ENCODE results near the gene RFC1.
A peak's percentile ranks its signal among the peaks of the same experiment; 100 is the strongest.
"Not testable (repeated sequence)": the region's sequence is repeated elsewhere in the genome, so short reads cannot be mapped to it uniquely, and the experiment has no call there.

RFC1 gene

DNA sequence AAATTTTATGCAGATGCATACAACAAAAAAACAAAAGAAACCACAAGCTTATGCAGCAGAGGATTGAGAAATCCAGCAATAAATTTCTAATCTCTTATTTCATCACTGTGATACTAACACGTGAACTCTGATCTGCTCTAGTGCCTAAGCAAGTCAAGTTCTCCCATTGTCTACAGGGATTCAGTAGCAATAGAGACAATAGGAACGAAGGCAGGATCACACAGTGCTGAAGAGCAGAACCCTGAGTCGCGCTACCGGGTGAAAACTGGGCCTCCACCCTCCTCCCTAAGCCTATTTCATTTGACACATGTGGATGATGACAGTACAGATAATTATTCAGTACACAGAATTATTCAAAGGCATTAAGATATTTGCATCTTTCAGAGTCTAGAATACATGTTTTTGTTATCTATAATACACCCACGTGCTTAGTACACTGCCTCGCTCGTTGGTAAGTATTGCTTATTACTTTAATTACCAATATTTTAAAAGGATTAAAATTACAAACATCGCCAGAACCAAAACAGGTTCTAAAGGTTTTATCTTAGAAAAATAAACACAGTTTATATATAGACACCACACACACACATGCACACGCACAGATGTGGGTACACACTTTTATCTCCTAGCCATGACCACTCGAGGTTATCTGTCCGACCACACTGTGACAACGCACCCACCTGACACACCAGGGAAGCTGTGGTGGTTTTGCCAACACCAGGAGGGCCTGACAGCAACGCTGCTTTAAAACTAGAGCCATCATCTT, 60.1 kb downstream of the RFC1 start:
- DNase-seq = no peak

DNA sequence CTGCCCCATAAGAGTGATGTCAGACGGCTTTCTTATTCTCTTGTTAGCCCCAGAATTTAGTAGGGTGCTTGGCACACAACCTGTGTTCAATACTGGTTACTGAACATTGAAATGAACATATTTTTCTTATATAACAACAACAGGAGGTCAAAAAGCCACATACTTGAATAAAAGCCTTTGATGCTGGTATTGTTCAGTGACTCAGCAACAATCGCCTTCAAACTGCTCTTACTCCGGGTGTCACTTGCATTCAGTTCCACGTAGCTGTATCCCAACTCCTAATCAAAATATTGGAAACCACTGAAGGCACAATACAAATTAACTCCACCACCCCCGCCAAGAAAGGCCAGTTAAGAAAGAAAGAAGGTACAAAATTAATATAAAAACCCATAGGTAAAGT, 61.5 kb downstream of the RFC1 start:
- no peak for DNase-seq

DNA sequence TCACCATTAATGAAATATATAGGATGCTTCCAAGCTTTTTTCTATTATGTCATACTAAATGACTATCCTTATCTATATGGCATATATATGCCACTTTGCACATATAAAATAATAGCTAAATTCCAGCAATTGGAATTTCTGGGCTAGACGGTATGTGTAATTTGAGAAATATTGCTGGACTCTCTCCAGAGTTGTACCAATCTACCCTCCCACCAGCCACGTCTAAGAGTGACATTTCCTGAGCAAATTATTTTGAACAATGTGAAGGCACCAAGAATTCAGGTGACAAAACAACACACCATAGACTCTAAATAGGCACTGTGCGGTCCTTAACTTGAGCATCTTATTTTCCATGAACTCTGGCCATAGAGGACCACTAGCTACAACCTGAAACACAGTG, 62.3 kb downstream of the RFC1 start:
- no peak for DNase-seq

DNA sequence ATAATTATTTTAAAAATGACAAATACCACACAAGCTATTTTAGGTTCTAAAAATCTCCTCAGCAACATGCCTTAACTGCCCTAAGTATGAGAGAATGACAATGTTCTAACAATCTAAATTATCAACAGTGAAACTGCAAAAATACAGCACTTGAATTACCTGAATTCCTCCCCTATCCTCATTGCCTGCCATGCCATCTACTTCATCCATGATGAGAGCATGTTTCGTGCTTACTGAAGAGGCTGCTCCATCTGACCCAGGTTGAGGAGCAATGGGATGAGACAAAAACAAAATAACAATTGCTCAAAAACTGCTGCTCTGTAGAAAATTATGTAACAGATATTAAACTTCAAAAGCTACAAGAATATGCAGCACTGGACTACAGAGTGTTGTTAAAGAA, 63.3 kb downstream of the RFC1 start:
- DNase-seq = no peak

DNA sequence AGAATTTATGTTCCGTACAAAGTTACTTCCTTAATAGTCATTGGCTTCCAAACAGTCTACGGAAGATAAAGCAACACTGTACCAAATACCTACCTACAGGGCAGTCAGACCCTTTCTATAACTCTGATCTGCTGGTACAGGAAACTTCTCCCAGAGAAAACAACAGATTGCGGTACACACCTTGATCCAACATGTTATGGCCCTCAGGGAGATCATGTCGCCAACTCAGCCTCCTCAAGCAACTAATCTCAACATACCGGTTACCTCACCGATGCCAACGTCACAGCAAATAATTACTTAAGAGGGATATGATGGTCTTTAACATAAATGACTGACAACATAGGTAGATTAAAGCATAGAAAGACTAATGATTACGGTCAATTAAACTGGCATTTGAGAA, 70.4 kb downstream of the RFC1 start:
- no peak for DNase-seq

DNA sequence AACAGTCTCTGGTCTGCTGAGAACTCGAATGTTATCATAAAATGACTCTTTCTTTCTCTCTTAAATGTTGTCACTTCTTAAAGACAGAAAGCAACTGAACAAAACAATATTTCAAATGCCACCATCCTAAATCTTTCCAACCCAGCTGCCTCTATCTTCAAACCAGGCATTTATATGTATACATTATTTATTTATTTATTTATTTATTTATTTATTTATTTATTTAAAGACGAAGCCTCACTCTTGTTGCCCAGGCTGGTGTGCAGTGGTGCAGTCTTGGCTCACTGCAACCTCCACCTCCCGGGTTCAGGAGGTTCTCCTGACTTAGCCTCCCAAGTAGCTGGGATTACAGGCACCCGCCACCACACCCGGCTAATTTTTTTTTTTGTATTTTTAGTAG, 73.7 kb downstream of the RFC1 start:
- DNase-seq = not testable (repeated sequence)

DNA sequence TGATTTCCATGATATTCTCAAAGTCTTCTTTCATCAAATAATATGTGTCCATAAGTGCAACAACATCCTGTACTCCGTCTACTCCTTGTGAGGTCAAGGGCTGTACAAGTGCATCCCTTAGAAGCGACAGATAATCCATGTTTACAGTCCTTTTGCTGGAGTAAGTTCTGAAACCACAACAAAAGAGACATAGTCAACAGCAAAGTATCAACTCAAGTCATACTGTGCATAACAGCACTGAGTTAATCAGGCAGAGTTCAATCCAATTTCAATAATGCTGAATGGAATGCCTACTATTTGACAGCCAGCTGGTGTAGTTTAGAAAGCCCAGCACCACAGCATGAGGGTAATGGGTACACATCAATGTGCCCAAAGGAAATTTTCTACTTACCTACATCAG, 74.5 kb downstream of the RFC1 start:
- DNase-seq = no peak

DNA sequence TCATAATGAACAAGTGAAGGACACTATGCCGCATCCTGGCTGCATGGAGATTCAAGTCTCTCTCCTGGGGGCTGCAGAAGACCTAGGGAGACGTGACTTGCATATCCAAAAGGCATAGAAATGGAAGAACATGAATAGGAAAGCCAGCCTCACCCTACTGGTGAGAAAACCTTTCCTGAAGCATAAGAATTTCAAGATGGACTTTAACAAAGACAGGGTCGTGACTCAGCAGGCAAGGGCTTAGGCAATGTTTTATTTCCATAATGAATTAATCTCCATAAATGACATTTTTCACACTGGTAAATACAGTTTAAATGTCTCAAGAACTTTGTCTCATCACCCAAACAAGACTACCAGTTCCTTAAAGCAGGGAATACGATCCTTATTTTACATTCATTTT, 78.9 kb downstream of the RFC1 start:
- no peak for DNase-seq

DNA sequence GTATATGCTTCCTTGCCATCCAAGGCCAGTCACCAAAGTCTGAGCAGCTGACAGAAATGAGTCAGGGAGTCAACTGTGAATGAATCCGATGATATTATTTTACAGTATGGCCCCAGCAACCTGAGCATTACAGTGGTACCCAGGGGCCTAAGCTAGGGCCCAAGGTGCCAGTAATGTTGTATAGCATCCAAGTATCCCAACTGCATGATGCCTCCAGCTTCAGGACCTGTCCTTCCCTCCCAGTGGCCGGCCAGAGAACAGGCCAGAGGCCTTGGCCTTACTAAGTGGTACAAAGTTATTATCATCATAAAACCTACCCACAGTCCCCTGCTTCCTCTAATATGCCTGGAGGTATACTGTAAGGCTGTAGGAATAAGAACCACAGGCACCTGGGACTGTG, 79.9 kb downstream of the RFC1 start:
- DNase-seq = no peak

DNA sequence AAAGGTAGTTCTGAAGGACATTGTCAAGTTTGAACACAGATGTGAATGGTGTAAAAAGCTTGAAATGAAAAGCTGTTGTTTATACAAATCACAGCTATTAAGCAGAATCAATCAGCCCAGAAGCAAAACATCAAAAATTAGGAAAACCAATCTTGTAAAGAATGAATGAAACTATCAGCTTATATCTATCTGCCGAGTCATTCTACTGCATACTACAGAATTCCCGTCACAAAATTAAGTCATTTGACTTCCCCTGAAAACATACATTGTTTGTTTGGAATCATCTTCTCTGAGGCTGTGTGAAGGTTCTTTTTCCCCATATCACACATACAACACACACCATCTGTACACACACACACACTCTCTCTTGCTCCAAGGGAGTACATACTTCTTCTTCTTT, 80.3 kb downstream of the RFC1 start:
- no peak for DNase-seq

DNA sequence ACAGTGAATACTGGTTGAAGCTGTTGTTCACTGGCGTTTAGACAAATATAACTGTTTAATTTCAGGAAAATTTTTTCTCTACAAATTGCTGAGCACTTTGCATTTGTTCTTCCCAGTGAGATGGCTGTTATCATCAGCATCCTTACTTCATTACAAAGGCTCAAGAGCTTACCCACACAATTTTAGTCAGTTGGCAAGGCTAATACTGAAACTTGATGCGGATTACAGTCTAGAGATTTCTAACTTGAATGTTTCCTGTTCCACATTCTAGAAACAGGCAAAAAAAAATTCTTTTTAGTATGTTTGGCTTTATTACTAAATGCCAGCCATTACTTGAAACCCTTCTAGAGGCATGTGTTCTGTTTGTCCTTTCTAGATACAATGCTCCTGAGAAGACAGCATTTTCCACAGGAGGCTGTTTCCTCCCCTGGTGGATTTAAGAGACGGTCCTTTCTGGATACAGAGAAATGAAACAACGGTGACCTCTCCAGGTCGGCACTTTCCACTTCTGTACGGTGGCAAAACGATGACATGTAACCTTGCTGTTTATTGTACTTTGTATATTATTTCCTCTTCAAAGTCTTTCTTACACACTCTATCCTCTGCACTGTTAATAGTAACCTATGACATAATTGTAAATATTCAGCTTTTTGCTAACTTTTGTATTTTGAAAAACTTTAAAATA, 80.9 kb downstream of the RFC1 start:
- DNase-seq = no peak

DNA sequence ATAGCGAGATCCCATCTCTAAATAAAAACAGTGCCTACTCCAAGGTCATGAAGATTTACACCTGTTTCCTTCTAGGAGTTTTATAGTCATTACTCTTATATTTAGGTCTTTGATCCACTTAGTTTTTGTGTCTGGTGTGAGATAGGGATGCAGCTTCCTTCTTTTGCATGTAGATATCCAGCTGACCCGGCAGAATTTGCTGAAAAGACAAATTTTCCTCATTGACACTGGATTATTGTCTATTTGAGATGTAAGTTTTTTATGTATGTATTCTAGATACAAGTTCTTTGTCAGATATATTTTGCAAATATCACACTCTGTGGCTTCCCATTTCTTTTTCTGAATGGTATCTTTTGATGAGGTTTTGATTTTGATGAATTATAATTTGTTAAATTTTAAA, 85.4 kb downstream of the RFC1 start:
- DNase-seq = no peak

DNA sequence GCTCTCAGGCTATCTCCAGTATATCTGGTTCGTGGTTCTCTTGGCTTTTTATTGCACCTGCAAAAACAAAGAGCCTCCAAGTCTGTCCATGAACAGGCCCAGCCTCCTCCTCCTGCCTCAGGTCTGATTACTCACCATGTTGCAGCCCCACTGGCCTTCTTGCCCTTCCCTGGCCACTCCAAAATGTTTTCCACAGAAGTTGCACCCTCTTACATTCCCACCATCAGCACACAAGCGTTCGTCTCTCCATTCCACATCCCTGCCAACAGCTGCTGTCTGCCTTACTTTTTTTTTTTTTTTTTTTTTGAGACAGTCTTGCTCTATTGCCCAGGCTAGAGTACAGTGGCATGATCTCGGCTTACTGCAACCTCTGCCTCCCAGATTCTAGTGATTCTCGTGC, 86.7 kb downstream of the RFC1 start:
- DNase-seq = no peak

DNA sequence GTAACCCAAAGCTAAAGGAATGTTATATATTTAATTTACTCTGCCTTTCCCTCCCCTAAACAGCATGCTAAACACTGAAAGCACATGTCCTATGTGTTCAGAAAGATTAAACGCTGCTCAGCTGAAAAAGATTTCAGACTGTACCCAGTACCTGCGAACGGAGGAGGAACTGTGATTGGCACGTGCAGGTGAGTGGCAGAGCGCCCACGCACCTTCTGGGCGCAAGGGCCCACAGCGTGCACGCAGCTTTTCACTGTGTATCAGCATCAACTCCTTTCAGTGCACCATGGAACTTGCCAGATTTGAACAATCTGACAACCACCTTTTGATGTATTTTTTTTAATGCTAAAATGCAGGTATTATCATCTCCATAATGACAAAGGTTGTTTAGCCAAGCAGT, 87.7 kb downstream of the RFC1 start:
- DNase-seq = no peak

DNA sequence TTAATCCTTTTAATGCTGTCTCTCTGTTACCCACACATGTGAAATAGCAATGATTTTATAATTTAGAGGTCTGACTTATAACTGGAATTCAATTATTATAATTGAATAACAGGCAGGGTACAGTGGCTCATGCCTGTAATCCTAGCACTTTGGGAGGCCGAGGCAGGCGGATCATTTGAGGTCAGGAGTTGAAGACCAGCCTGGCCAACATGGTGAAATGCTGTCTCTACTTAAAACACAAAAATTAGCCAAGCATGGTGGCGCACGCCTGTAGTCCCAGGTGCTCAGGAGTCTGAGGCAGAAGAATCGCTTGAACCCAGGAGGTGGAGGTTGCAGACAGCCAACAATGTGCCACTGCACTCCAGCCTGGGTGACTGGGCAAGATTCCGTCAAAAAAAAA, 88.5 kb downstream of the RFC1 start:
- DNase-seq = not testable (repeated sequence)

DNA sequence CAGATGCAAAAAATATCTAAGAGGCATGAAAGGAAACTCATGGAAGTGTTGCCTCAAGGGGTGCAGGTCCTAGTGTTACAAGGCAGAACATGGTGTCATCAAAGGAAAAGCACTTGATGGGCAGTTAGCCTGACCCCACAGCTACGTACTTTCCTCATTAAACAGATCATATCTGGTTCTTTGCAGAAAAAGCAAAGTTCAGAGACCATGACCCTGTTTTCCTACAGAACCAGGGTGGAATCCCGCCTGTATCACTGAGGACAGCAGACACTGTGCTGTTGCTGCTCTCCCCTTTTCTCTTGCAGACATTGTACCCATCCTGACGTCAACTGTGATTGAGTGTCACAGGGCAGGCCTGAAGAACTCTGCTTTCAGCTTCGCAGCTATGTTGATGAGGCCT, 91.7 kb downstream of the RFC1 start:
- DNase-seq = no peak

DNA sequence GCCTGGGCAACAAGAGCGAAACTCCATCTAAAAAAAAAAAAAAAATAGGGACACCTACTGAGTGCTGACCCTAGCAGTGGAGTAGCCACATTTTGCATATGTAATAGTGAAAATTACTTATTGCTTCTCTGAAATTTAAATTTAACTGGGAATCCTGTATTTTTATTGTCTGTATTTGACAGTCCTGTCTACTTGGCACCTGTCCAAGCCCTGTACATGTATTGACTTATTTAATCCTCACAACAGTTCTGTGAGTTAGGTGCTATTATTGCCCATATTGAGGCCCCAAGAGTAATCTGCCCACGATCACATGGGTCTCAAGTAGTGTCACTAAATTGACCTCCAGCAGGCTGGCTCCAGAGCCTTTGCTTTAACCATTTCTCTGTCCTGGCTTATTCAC, 102.3 kb downstream of the RFC1 start:
- no peak for DNase-seq

DNA sequence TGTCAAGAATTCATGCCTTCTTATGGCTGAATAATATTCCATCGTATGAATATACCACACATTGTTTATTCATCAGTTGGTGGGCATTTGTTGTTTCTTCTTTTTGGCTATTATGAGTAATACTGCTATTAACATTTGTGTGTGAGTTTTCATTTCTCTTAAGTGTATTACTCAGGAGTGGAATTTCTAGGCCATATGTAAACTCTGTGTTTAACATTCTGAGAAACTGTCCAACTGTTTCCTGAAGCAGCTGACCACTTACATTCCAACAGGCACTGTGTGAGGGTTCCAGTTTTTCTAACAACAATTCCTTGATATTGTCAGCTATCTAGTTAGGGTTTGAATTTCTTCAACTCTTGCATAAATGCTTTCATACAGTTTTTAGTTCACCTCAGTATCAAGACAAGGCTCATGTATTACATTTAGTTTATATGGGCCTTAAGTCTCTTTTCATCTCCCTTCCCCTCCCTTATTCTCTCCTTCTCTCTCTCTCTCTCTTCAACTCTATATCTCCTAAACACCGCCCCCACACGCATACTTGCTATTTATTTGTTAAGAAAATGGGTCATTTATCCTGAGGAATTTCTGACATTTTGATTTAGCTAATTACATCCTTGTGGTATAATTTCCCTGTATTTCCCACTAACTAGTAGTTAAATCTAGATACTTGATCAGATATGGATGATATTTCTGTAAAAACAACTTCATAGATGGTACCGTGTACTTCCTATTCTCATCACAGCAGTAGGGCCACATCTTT, 106.4 kb downstream of the RFC1 start:
- peak; percentile 27 for DNase-seq

DNA sequence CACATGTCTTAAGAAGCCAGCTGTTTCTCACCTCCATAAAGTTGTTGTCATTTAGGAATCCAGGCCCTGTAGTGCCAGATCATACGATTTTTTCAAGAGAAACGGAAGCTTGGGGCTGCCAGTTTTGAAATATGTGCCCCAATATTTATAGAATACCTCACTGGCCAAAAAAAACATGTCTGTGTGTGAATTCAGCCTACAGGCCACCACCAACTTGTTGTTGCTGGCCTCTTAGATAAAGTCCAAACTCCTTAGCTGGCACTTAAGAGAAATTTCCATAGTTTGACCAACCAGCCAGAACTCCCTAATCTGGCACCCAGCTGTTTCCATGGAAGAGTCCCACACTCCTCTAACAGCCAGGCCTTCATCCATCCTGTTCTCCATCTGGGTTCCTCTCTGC, 109.7 kb downstream of the RFC1 start:
- peak; percentile 6 for DNase-seq

DNA sequence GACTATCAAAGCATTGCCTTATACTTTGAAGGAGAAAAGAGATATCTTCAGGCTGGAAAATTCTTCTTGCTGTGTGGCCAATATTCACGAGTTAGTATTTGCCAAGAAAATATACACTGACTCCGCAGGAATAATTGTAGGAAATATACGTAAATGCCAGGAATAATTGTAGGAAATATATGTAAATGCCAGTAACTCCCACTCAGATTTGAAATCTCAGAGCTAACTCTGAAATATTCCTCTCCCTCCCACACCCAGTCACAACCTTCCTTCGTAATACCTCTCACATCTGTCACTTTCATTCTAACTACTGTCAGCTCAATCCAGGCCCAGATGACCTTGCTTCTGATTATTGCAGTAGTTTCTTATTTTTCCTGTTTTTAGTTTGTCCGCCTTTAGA, 110.3 kb downstream of the RFC1 start:
- DNase-seq = no peak

DNA sequence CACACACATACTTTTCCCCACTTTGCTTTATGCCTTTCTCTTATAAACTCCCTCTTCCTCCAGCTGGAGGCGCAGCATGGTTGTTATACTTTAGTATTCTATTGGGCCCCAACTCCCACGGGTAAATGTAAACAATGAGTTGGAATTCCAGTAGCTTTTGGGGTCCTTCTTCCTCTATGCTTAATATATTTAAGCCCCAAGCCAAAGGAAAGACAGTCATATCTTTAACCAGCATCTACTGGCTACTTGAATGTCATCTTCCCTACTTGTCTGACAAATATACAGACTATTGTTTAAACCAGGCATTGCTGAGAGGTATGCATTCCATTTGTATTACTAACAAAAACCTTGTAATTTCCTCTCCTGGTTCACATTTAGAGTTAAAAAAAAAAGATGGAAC, 110.9 kb downstream of the RFC1 start:
- peak; percentile 66 for DNase-seq

DNA sequence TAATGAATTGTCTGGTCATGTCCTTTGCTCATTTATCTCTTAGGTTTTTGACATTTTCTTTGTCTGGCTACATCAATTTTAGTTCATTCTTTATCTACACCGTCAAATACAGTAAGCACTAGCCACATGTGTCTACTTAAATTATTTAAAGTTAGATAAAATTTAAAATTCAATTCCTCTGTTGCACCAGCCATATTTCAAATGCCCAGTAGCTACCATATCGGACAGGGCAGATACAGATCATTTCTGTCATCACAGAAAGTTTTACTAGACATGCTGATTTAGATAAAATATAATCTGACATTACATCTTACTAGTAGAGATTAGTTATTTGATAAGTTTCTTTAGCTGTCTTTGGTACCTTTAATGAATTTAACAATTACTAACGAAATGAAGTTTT, 122.7 kb downstream of the RFC1 start:
- no peak for DNase-seq
